HG03175 (cell line): ENCODE data around the gene ACVRL1.

Experiments
- ATAC-seq: cut with Tn5 transposase; IDR thresholded peaks from one replicate; pipeline ENCODE4 v1.9.1; 2021; ENCODE audit warnings: mild to moderate bottlenecking, moderate library complexity; ENCODE audit not compliant: unreplicated experiment

The ACVRL1 gene

DNA sequence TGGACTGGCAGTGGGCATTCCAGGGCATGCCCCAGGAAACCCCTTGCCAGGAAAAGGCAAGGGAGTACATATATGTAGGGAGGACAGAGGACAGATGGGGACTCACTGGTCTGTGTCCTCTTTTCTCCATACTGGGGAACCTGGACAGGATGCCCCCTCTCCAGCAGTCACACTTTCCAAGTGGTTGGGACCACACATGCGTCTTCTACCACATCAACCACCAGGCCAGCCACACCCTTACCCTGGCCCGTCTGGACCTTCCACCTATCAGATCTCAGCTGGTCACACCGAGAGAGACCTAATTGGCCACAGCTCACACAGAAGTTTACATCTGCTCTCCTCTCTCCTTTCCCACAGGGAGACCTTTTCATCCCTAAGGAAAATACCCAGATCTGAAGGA is 11.1 kb upstream of the ACVRL1 start:
- ATAC-seq, result no peak

DNA sequence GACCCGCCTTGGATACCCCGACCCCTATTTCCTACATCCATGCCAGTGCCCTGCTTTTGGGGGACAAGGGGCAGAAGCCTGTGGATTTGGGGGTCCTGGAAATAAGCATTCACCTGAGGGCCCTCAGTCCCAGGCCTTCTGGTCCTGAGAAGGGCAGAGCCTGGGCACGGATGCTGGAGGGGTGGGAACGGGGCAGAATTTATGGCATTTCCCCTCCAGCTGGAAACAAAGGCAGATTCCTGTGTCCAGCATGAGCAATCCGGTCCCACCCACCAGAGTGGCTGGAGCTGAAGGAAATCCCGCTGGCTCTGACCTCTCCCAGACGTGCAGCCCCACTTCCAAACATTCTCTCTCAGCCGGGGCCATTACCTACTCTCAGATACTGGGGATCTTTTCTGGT is 10.1 kb upstream of the ACVRL1 start:
- no peak for ATAC-seq

DNA sequence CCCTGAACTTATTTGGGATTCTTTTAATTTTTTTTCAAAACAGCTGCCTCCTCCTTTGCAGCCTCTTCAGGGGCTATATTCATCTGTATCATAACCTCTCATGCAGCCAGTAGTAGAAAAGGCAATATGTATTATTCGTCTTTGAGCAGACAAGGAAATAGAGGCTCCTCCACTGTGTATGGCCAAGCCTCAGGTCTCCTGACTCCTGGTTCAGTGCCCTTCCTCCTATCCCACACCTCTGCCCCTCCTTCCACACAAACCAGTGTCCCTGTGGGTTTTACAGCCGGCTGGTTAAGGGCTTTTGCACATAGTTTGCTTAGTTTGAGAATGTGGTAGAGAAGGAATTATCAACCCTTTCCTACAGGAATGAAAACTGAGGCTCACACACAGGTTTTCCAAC is 8.8 kb upstream of the ACVRL1 start:
- ATAC-seq, result no peak

DNA sequence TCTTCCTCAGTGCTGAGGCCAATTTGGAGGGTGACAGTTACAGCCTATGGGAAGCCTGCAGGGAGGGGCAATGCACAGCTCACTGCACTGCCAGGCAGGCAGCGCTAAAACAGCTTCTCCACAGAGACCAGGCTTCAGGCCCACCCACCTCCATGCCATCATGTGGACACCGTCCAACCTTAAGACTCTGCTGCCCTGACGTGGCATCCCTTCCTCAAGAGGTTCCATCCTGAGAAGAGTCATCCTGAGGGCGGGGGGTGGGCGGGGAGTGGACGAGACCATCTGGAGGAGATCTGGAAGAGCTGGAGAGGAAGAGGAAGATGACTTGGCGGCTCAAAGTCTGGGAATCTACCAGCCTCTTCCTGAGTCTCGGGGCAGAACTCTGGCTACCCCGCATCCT is 8.4 kb upstream of the ACVRL1 start:
- ATAC-seq, result no peak

DNA sequence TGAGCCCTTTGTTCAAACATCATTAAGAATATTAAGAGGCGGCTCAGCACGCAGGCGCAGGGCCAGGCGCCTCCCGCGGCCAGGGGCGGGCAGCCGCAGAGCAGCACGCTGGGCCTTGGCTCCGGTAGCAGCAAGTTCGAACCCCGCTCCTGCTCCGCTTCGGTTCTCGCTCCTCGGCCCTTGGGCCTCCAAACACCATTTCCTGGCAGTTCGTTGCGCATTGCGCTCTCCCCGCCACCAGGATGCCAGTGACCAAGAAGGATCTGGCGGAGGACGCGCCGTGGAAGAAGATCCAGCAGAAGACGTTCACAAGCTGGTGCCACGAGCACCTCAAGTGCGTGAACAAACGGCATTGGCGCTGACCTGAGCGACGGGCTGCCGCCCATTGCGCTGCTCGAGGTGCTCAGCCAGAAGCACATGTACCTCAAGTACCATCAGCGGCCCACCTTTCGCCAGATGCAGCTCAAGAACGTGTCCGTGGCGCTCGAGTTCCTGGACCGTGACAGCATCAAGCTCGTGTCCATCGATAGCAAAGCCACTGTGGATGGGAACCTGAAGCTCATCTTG is 6.9 kb upstream of the ACVRL1 start:
- ATAC-seq, result no peak

DNA sequence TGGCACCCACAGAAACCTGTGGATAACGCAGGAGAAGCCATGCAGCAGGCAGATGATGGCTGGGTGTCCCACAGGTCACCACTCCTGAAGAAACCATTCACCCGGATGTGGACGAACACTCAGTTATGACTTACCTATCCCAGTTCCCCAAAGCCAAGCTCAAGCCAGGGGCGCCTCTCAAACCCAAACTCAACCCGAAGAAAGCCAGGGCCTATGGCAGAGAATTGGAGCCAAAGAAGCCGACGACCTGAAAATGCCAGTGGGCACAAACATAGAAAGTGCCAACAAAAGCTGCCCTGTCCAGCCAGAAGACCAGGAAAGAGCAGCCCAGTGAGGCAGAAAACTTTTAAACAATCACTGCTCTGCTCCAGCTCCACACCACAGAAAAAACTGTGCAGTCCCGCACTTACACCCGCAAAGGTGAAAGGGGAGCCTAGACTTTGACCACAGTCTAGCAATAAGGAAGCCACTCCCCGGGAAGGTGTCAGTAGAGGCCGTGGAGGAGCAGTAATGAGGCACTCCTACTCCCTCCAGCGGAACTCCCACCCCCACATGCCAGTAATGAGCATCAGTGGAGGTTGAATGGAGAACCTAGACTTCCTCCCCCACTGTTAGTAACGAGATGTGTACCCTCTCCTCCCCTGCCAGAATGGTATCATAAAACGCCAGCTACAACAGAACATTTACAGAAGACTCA is 6.0 kb upstream of the ACVRL1 start:
- ATAC-seq, result no peak

DNA sequence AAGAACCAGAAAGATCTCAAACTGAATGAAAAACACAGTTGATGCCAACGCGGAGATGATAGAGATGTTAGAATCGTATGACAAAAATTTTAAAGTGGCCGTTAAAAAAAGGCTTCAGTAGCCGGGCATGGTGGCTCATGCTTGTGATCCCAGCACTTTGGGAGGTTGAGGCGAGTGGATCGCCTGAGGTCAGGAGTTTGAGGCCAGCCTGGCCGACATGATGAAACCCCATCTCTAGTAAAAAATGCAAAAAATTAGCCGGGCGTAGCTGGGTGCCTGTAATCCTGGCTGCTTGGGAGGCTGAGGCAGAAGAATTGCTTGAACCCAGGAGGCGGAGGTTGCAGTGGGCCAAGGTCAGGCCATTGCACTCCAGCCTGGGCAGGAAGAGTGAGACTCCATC is 5.4 kb upstream of the ACVRL1 start:
- ATAC-seq, result no peak

DNA sequence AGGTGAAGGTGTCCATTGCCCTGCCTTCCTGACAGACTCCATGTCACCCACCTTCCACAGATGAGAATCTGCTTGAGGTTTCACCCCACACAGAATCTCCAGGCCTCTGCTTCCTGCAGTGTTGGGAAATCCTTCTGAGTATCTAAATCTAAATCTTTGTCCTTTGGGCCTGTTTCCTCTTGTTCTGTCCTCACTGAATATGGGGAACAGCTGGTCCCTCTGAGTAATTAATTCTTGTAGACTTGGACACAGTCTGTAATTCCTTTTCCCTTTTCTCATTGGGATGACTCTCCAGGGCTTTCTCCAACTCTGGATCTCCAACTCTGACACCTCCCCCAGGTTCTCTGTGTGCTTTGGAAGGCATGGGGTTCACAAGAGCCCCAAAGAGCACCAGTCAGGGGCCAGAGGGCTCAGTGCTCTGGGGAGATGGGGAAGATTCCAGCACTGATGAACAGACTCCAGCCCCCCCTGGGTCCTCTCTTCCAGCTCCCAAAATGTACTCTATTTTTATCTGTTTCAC is 2.3 kb upstream of the ACVRL1 start:
- ATAC-seq, result no peak

DNA sequence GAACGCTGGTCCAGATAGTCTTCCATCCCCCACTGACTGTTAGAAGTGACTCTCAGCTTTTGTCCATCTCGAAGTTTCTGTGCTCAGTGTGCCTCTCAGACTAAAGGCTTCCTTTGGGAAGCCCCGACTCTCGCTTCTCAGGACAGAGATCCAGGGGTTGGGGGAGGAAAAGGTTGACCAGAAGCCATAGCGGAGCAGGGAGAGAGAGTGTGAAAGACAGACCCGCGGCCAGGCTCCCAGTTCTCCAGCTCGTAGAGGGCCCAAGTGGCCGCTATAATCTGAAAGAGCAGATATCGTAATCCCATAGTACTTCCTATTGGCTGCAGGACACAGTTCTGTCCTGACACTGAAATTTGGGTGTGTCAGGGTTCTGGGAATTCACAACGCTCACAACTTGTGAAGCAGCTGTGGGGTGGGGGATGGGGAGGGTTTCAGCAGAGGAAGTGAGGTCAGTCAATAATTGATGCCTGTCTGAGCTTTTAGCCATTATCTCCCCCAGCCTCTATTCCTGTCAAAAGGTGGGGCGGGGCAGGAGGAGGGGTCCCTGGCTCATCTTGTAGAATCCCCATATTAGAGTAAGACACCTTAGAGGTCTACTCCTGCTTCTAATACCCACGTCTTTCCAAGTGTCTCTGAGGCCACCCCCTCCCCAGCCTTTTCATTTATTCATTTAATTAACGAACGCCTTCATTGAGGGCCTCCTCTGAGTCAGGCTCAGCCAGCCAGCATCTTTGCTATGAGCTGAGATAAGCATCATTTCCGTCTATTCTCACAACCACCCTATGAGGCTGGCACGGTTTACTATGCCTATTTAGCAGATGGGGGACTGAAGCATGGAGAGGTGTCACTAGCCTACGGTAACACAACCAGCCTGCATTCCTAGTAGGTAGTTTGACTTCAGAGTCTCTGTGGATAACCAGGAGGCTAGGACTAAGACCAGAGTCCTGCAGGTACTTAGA is 1.6 kb upstream of the ACVRL1 start:
- no peak for ATAC-seq

DNA sequence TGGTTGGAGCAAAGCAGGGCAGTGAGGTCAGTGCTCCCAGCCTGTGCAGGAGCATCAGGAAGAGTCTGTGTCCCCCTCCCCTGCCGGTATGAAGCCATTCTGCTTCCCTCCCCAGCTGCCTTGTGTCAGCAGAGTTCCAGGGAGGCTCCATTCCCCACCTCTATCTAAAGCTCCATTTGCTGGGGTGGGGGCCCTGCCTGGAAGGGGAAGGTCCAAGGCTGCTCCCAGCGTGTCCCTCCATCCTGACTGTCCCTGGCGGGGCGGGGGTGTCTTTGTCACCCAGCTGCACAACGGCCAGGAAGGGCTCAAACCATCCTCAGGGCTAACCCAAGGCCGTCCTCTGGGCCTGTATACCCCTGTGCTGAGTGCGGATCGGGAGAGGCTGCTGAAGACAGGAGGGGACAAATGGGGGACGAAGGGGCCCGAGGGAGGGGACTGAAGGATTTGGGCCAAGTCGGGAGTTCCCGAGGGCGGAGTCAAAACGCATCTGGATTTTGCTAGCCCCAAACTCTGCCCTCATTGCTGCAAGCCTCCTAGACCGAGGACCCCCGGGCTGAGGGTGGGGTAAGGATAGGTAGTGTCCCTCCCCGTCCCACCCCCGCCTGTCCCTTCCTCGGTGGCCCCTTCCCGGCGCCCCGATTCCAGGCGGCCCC is 748 bp upstream of the ACVRL1 start:
- ATAC-seq, result no peak

DNA sequence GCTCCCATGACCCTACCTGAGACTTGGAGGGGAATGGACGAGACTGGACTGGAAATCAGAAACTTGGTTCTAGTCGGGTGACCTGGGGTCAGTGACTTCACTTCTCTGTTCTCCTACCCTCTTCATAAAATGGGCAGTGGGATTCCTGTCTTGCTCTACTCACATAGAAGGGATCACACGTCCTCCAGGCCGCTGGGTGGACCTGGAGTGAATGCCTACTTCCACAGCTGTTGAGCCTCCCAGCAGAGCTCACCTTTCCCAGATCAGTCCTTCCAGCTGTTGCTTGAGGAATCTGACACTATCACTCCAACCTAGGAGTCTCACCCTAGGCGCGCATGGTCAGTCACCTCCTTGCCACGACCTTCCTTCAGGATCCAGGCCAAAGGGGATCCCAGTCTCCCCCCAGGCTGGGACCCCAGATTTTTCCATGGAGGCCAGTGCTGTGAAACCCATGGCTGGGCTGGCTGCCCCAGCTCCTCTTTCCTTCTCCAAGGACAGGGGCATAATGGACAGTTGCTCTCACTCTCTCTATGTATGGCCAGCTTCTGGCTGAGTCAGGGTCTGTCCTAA is 637 bp downstream of the ACVRL1 start:
- ATAC-seq, result no peak

DNA sequence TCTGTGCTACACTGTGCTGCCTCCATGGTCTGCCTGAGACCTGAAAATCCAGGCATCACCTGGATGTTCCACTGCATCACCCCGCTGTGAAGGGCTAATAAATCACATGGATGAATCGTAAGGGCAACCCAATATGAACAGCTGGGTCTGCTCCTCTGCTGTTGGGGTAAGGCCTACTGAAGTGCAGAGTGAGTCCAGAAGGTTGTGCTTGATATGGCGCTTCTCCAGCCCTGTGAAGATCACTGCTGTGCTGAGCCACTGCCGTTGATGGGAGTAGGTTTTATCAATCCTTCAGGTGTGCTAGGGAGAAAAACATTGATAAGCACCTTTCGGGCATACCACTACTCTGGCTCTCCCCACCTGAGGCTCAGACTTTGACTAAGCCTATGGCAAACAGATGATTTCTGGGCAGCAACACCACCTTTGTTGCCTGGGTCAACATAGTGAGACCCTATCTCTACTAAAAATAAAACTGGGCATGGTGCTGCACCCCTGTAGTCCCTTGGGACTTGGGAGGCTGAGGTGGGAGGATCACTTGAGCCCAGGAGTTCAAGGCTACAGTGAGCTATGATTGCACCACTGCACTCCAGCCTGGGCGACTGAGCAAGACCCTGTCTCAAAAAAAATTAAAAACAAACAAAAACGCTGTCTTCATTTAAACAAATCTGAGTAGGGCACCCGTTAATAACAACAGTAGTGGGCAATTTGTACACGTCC is 1.7 kb downstream of the ACVRL1 start:
- ATAC-seq, result no peak

DNA sequence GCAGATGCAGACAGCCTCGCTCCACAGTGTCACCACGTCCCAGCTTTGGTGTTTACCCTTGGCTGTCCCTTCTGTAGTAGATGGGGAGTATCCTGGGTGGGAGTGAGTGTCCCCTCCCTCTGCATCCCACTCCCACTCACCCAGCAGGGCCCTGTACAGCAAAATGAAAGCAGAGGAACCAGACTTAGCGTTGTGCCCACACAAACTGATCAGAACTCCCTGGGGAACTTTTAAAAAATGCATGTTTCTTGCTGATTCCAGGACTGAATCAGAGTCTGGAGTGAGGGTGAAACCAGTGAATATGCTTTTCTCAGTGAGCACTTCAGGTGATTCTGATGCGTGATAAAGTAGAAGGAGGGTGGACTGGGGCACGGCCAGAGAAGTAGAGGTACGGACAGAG is 2.9 kb downstream of the ACVRL1 start:
- no peak for ATAC-seq

DNA sequence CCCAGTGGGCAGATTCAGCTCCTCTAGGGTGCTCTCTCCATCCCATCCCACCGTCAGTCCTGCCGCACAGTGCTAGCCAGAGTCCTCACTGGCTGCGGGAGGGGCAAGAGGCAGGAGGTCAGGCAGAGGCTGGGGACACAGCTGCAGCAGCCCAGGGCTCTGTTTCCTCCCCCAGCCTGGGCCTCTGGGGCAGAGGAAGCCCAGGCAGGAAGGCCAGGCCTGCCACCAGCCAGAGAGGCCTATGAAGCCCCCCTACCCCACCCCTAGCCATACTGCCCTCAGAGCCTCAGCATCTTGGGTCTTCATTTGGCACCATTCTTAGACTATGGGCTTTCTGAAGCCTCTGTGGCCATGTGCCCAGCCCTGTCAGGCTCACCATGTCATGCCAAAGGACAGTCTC is 3.4 kb downstream of the ACVRL1 start:
- ATAC-seq, result no peak

DNA sequence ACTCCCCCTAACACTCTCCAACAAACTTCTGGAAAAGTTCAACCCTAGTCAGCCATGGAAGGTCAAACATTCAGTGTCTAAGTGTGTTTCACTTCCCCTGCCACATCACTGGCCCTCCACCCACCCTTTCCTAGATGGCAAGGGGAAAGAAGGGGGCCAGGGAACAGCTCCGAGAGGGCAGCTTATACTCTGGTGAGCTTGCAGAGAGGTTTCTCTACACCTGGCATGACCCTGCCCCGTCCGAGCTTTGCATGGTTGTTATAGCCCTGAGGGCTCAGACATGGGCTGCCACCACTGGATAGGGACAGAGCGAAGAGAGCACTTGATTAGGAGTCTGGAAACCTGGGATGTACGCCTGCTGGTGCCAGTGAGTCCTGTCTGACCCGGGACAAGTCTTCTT is 4.0 kb downstream of the ACVRL1 start:
- no peak for ATAC-seq

DNA sequence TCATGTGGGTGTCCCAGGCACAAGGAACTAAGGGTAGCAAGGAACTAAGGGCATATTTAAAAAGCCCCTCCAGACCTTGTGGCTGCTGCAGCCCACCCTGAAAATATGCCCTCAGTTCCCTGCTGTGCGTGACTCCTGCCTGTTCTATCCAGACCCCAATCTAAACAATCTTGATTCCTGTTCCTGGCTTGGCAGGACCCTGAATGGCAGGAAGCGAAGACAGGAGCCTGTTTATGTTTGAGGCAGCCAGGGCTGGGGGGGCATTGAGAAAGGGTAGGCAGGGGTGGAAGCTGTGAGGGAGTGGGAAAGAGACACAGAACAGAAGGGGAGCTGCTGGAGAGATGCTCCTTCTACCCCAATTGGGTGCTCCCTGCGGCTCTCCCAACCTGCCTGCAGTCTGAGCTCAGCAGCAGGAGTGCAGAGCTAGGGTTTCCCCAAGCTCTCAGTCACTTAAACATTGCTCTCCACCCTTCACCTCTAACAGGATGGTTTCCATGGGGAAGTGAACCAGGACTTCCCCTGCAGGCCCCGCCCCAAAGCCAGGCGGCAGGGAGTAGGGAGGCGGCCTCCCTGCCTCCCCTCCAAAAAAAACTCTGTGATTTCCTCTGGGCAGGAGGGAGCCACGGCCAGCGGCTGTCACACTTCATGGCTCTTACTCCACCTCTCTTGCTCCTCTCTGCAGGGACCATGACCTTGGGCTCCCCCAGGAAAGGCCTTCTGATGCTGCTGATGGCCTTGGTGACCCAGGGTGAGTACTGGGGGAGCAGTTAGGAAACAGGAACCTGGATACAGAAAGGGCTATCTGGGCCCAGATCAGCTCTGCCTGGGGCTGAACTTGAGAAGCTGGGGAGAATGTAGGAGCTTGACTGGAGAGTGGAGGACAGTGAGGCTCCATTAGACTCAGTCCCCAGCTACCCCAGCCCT is 4.7 kb downstream of the ACVRL1 start:
- no peak for ATAC-seq

DNA sequence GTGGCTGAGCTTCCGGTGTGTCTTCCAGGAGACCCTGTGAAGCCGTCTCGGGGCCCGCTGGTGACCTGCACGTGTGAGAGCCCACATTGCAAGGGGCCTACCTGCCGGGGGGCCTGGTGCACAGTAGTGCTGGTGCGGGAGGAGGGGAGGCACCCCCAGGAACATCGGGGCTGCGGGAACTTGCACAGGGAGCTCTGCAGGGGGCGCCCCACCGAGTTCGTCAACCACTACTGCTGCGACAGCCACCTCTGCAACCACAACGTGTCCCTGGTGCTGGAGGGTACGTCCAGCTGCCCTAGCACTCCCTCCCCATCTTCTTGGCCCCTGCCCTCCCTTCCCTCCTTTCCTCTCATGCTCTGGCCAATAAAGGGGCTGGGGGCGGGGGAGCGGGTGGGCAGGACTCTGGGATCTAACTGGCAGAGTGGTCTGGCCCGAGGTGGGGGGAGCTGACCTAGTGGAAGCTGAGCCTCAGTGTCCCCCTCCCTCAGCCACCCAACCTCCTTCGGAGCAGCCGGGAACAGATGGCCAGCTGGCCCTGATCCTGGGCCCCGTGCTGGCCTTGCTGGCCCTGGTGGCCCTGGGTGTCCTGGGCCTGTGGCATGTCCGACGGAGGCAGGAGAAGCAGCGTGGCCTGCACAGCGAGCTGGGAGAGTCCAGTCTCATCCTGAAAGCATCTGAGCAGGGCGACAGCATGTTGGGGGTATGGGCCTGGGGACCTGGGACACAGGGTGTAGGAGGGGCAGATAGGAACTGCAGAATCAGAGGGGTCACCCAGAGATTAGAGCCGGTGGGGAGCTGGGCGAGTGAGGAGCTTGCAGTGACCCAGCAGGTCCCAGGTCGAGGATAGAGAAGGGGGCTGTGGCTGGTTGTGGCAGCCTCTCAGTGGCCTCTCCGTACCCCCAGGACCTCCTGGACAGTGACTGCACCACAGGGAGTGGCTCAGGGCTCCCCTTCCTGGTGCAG is 6.0 kb downstream of the ACVRL1 start:
- ATAC-seq, result no peak
